H1 (cell line): ENCODE data around the gene NINJ2.

Experiments
- JUND ChIP-seq: IDR thresholded peaks from 2 replicates; pipeline ENCODE4 v1.6.1; 2011; ENCODE audit warnings: mild to moderate bottlenecking, improper control_type of control experiment, low read length
- SIN3A ChIP-seq, 2 experiments: IDR thresholded peaks in 1 of 2; conservative IDR thresholded peaks in 1 of 2; 2 replicates each; pipeline ENCODE4 v1.6.1; 2011 to 2012; ENCODE audit warnings: low read length in 2 of 2, improper control_type of control experiment in 1 of 2, low read depth in 1 of 2, mild to moderate bottlenecking in 1 of 2
- TAF7 ChIP-seq: optimal IDR thresholded peaks from 2 replicates; pipeline ENCODE3; 2011; ENCODE audit warnings: low read depth, mild to moderate bottlenecking, inconsistent platforms, low read length, moderate library complexity, borderline replicate concordance
- TF ChIP-seq, protein P1 (sequence below), 3 experiments: IDR thresholded peaks; 1 replicate in 2 of 3; 2 replicates in 1 of 3; pipeline versions ENCODE4 v1.5.1 to v1.6.1; 2011; ENCODE audit warnings: low read length in 3 of 3, mild to moderate bottlenecking in 3 of 3, inconsistent platforms in 2 of 3, low read depth in 1 of 3, moderate library complexity in 1 of 3; ENCODE audit not compliant: insufficient read depth in 1 of 3; ENCODE audit errors: control extremely low read depth in 1 of 3

DNA sequence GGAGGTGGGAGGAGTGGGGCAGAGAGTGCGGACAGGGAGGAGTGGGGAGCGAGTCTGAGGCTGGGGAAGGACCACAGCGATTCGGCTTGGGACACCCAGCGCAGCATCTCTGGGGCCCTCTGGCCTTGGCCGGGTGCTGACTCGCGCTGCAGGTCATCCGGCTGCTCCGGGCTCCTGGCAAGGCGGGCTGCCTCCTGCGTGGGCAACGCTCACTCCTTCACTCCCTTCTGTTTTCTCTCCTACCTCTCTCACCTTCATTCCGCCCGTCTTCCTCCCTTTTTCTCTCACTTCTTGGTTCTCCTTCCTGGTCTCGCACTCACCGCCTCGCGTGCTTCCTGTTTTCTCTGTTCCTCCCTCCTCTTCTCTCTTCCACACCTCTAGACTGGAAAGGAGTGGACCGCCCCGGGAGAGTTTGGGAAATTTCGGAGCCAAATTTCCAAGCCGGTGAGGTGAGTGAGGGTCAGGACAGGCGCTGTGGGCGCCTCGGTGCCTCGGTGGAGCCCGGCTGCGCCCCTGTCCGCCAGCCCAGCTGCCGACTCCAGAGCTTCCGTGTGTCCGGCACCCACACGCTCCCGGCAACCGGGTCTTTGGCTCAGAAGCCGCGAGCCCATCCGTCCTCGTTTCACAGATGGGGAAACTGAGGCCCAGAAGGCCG, 116.9 kb downstream of the NINJ2 start:
- TF ChIP-seq TAF7 (no peak), JUND (no peak), SIN3A (conservative IDR thresholded peaks at IDR 0.05 in 1 of 2, IDR thresholded peaks at IDR 0.05 in 1 of 2; ENCODE audit: low read depth in 1 of 2, low read length in 2 of 2) (no peak)
- TF ChIP-seq, protein P1, sequence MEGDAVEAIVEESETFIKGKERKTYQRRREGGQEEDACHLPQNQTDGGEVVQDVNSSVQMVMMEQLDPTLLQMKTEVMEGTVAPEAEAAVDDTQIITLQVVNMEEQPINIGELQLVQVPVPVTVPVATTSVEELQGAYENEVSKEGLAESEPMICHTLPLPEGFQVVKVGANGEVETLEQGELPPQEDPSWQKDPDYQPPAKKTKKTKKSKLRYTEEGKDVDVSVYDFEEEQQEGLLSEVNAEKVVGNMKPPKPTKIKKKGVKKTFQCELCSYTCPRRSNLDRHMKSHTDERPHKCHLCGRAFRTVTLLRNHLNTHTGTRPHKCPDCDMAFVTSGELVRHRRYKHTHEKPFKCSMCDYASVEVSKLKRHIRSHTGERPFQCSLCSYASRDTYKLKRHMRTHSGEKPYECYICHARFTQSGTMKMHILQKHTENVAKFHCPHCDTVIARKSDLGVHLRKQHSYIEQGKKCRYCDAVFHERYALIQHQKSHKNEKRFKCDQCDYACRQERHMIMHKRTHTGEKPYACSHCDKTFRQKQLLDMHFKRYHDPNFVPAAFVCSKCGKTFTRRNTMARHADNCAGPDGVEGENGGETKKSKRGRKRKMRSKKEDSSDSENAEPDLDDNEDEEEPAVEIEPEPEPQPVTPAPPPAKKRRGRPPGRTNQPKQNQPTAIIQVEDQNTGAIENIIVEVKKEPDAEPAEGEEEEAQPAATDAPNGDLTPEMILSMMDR (IDR thresholded peaks at IDR 0.05; ENCODE audit: control extremely low read depth in 1 of 3, insufficient read depth in 1 of 3, low read depth in 1 of 3, low read length in 3 of 3) = 0 out of 4 replicates have a peak, but pooled peaks of 1 of the 3 experiments have one; percentile 3
